Keratinocyte (primary cell): ENCODE data around the gene CDKL5. TPM values are rescaled to one million over a fixed set of nuclear protein-coding genes. Genes with fewer than 3 reads are reported as not detected.

Experiments
- DNase-seq: peaks from one replicate; pipeline ENCODE4 v3.0.0-alpha.2; 2011; ENCODE audit warnings: low read depth, missing footprints, low spot score
- FAIRE-seq: peaks from 2 replicates; lab custom pipeline; 2011; peaks lifted over from hg19 to GRCh38; lab: Jason Lieb, UNC
- H2AFZ ChIP-seq: 2 replicates; pipeline ENCODE4 v1.6.0; 2012; ENCODE audit warnings: low read length, control low read depth, inconsistent platforms; ENCODE audit not compliant: control insufficient read depth
- H3K27ac ChIP-seq: 2 replicates; pipeline ENCODE4 v1.5.1; 2011; ENCODE audit warnings: low read length; ENCODE audit not compliant: control insufficient read depth, insufficient read depth
- H3K27me3 ChIP-seq: 3 replicates; pipeline ENCODE4 v1.6.0; 2011; ENCODE audit warnings: low read length; ENCODE audit not compliant: control insufficient read depth, insufficient read depth; ENCODE audit errors: extremely low read depth
- H3K36me3 ChIP-seq, 2 experiments: 2 replicates in 1 of 2; 3 replicates in 1 of 2; pipeline ENCODE4 v1.5.1; 2011; ENCODE audit warnings: low read length in 2 of 2, mild to moderate bottlenecking in 1 of 2; ENCODE audit not compliant: control insufficient read depth in 2 of 2, insufficient read depth in 2 of 2; ENCODE audit errors: extremely low read depth in 1 of 2
- H3K4me1 ChIP-seq: 3 replicates; pipeline ENCODE4 v1.5.1; 2011; ENCODE audit warnings: low read length; ENCODE audit not compliant: control insufficient read depth, insufficient read depth; ENCODE audit errors: extremely low read depth
- H3K4me2 ChIP-seq: 3 replicates; pipeline ENCODE4 v1.6.0; 2011; ENCODE audit warnings: low read depth, low read length; ENCODE audit not compliant: control insufficient read depth, insufficient read depth; ENCODE audit errors: extremely low read depth
- H3K4me3 ChIP-seq, 3 experiments: fragments of 200-600 bp in 1 of 3; sonication (generic) in 1 of 3; 2 replicates in 2 of 3; 3 replicates in 1 of 3; pipeline ENCODE4 v1.5.1; 2011 to 2016; ENCODE audit warnings: low read length in 3 of 3, mild to moderate bottlenecking in 3 of 3, control low read depth in 2 of 3, inconsistent platforms in 1 of 3, low read depth in 1 of 3, mixed read lengths in 1 of 3, mixed run types in 1 of 3, moderate library complexity in 1 of 3; ENCODE audit not compliant: control insufficient read depth in 2 of 3, insufficient read depth in 2 of 3; ENCODE audit errors: extremely low read depth in 1 of 3
- H3K79me2 ChIP-seq: 2 replicates; pipeline ENCODE4 v1.6.0; 2012; ENCODE audit warnings: low read length; ENCODE audit not compliant: control insufficient read depth, insufficient read depth
- H3K9ac ChIP-seq: 3 replicates; pipeline ENCODE4 v1.6.0; 2011; ENCODE audit warnings: low read length; ENCODE audit not compliant: control insufficient read depth, insufficient read depth; ENCODE audit errors: extremely low read depth
- H3K9me1 ChIP-seq: 3 replicates; pipeline ENCODE4 v1.6.0; 2011; ENCODE audit warnings: low read length; ENCODE audit not compliant: control insufficient read depth, insufficient read depth; ENCODE audit errors: extremely low read depth
- H3K9me3 ChIP-seq: 2 replicates; pipeline ENCODE4 v1.5.1; 2012; ENCODE audit warnings: low read depth, low read length; ENCODE audit not compliant: control insufficient read depth
- H4K20me1 ChIP-seq: 3 replicates; pipeline ENCODE4 v1.6.0; 2011; ENCODE audit warnings: low read length; ENCODE audit not compliant: control insufficient read depth, insufficient read depth; ENCODE audit errors: extremely low read depth
- EZH2 ChIP-seq: IDR thresholded peaks from one replicate; pipeline ENCODE4 v1.6.1; 2012; ENCODE audit warnings: inconsistent platforms, mild to moderate bottlenecking, low read length, moderate library complexity
- dilution Hi-C: fragments of 300-500 bp; cut with MboI; formaldehyde crosslinking; loops from one replicate; pipeline ENCODE4 v1.7.0; 2020; ENCODE audit warnings: low sequenced_read_pairs; ENCODE audit not compliant: extremely low pct_ligation_motif_present
- polyA plus RNA-seq, 5 experiments: library from polyadenylated mRNA; depleted of rRNA in 3 of 5; stranded (reverse) in 3 of 5; stranded (forward) in 1 of 5; unstranded in 1 of 5; fragments of >200 nt; gene quantifications; 1 replicate in 1 of 5; 2 replicates in 3 of 5; 3 replicates in 1 of 5; pipeline versions ENCODE4 v1.2.1 to v1.2.3, GENCODE V29; 2011 to 2012; ENCODE audit warnings: missing spikeins in 2 of 5, low read depth in 1 of 5, low replicate concordance in 1 of 5
- TF ChIP-seq, protein P1 (sequence below), 3 experiments: IDR thresholded peaks in 1 of 3; conservative IDR thresholded peaks in 1 of 3; optimal IDR thresholded peaks in 1 of 3; 2 replicates in 2 of 3; 3 replicates in 1 of 3; pipeline versions ENCODE3 to v1.5.1; 2011; ENCODE audit warnings: low read length in 3 of 3, mild to moderate bottlenecking in 3 of 3, moderate library complexity in 2 of 3, control low read depth in 1 of 3, inconsistent platforms in 1 of 3; ENCODE audit not compliant: insufficient read depth in 2 of 3; ENCODE audit errors: extremely low read depth in 1 of 3

Gene CDKL5
- polyA plus RNA-seq, 1 donor (not counting 4 experiments of a cell fraction or from before 2014, with no cell fraction given), result 3.4 TPM

DNA sequence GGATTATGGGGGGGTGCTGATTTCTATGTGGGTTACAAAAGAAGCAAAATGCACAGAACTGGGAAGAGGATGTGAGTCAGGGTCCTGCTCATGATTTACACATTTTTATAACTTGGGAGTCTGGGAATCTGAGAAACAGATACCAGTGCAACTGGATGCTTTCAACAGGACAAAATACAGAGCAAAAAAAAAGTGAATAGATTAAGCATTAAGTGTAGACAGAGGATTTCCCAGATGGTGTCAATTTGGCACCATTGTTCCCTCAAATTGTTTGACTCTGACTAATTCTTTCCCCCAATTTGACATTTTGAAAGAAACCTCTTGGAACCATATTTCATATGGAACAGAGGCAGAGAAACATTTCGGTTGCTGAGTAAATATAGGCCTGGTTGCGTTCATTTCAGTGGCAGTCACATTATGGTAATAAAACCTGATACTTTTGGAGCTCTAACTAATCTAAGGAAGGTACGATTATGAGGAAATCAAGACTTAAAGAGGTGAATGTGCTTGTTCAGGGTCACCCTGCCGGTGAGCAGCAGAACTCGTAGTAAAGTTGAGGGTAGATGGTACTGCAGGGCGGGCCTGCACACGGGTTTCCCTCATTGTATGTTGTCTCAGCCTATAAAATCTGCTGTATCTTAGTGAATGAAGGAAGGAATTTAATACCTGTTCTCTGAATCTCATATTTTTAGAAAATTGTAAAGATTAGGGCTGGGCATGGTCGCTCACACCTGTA lies 18.7 kb upstream of the CDKL5 start:
- H2AFZ ChIP-seq, result no peak overlapping the region
- H3K4me2 ChIP-seq, result no peak overlapping the region
- no peaks in the 10 kb centered on the region for H3K4me1 ChIP-seq
- no peak overlapping the region for H3K4me3 ChIP-seq
- no peaks in the 10 kb centered on the region for H4K20me1 ChIP-seq
- no peaks in the 10 kb centered on the region for H3K9me3 ChIP-seq
- TF ChIP-seq EZH2, result no peak
- TF ChIP-seq, protein P1, sequence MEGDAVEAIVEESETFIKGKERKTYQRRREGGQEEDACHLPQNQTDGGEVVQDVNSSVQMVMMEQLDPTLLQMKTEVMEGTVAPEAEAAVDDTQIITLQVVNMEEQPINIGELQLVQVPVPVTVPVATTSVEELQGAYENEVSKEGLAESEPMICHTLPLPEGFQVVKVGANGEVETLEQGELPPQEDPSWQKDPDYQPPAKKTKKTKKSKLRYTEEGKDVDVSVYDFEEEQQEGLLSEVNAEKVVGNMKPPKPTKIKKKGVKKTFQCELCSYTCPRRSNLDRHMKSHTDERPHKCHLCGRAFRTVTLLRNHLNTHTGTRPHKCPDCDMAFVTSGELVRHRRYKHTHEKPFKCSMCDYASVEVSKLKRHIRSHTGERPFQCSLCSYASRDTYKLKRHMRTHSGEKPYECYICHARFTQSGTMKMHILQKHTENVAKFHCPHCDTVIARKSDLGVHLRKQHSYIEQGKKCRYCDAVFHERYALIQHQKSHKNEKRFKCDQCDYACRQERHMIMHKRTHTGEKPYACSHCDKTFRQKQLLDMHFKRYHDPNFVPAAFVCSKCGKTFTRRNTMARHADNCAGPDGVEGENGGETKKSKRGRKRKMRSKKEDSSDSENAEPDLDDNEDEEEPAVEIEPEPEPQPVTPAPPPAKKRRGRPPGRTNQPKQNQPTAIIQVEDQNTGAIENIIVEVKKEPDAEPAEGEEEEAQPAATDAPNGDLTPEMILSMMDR (optimal IDR thresholded peaks at IDR 0.05 in 1 of 3, IDR thresholded peaks at IDR 0.05 in 1 of 3, conservative IDR thresholded peaks at IDR 0.05 in 1 of 3; ENCODE audit: extremely low read depth in 1 of 3, insufficient read depth in 2 of 3, low read length in 3 of 3), result no peak
- no peaks in the 10 kb centered on the region for H3K27me3 ChIP-seq
- dilution Hi-C loops, result loop anchor here (25.0 kb wide), 1 partner anchor 931 kb away; the partner anchor contains the start of gene PDHA1
- no peaks in the 10 kb centered on the region for H3K79me2 ChIP-seq
- H3K9me1 ChIP-seq, result no peaks in the 10 kb centered on the region
- no peak for FAIRE-seq
- DNase-seq, result no peak
- no peak overlapping the region for H3K27ac ChIP-seq
- no peaks in the 10 kb centered on the region for H3K36me3 ChIP-seq
- no peak overlapping the region for H3K9ac ChIP-seq

DNA sequence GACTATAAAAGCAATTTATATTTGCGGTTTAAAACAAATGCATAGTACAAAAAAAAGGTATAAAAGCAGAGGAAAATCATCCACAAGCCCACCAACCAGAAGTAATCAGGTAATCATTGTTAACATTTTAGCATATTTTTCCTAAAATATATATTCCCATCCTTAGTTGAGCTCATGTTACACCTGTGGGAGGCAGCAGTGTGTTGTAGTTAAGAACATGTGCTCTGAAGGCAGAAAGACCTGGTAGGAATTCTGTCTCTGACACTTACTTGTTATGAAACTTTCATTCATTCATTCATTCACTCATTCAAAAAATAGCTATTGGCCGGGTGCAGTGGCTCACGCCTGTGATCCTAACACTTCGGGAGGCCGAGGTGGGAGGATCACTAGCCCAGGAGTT lies 15.4 kb upstream of the CDKL5 start:
- H3K4me2 ChIP-seq, result no peak overlapping the region
- no peak overlapping the region for H3K4me3 ChIP-seq
- no peaks in the 10 kb centered on the region for H3K27me3 ChIP-seq
- FAIRE-seq (peak; percentile 43), DNase-seq (no peak)
- H3K36me3 ChIP-seq, result no peaks in the 10 kb centered on the region
- H3K9ac ChIP-seq, result no peak overlapping the region
- no peaks in the 10 kb centered on the region for H3K9me1 ChIP-seq
- no peaks in the 10 kb centered on the region for H3K4me1 ChIP-seq
- no peaks in the 10 kb centered on the region for H4K20me1 ChIP-seq
- TF ChIP-seq, protein P1 (optimal IDR thresholded peaks at IDR 0.05 in 1 of 3, IDR thresholded peaks at IDR 0.05 in 1 of 3, conservative IDR thresholded peaks at IDR 0.05 in 1 of 3; ENCODE audit: extremely low read depth in 1 of 3, insufficient read depth in 2 of 3, low read length in 3 of 3), result peak; percentile 14 to 31 (median 21)
- no peak for TF ChIP-seq EZH2
- dilution Hi-C loops, result loop anchor here (25.0 kb wide), 1 partner anchor 927 kb away; the partner anchor contains the start of gene PDHA1
- no peak overlapping the region for H2AFZ ChIP-seq
- no peak overlapping the region for H3K27ac ChIP-seq
- H3K79me2 ChIP-seq, result no peaks in the 10 kb centered on the region
- H3K9me3 ChIP-seq, result no peaks in the 10 kb centered on the region
